ENCODE measurements around the gene CHIA. TPM values are rescaled to one million over a fixed set of nuclear protein-coding genes. Genes with fewer than 3 reads are reported as not detected.

Gene CHIA
- total RNA-seq, 4 donors from 2014 or later: not detected

DNA sequence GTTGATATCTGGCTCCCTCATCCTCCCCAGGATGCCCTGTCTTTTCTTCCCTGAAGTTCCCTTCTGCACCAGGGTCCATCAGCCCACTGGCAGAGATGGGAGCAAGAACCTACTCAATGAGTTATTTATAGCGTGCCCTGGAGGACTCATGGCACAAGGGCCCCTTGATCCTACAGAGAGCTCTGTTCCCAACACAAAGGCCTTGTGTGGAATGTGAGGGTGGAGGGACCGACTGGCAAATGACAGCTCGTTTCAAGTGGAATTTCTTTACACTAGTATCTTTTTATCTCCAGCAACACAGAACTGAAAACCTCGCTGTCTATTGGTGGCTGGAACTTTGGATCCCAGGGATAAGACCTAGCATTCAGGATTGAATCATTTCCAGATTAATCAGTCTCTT, 40.7 kb upstream of the CHIA start:
- TF ChIP-seq, protein P1, sequence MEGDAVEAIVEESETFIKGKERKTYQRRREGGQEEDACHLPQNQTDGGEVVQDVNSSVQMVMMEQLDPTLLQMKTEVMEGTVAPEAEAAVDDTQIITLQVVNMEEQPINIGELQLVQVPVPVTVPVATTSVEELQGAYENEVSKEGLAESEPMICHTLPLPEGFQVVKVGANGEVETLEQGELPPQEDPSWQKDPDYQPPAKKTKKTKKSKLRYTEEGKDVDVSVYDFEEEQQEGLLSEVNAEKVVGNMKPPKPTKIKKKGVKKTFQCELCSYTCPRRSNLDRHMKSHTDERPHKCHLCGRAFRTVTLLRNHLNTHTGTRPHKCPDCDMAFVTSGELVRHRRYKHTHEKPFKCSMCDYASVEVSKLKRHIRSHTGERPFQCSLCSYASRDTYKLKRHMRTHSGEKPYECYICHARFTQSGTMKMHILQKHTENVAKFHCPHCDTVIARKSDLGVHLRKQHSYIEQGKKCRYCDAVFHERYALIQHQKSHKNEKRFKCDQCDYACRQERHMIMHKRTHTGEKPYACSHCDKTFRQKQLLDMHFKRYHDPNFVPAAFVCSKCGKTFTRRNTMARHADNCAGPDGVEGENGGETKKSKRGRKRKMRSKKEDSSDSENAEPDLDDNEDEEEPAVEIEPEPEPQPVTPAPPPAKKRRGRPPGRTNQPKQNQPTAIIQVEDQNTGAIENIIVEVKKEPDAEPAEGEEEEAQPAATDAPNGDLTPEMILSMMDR (IDR thresholded peaks at IDR 0.05): no peak
- TF ChIP-seq POLR2A (IDR thresholded peaks at IDR 0.05): no peak
- Histone ChIP-seq H3K36me3 (no peaks in the 10 kb centered on the region), H3K4me1 (no peaks in the 10 kb centered on the region), H3K9me3 (no peaks in the 10 kb centered on the region), H3K27me3 (peaks cover 0 to 12% (median 0%) of the 10 kb centered on the region in 4 donors), H3K4me3 (no peak overlapping the region), H3K27ac (no peak overlapping the region)
- no peak for DNase-seq
- 65 to 69% methylated on average over 3 to 4 of the region's 4 CpGs for WGBS, 2 donors
- intact Hi-C loops (cut with DNase I): no loop called here

GRCh38 chr1:111251570-111251969, 39.1 kb upstream of the CHIA start:
- Histone ChIP-seq H3K4me1 (no peaks in the 10 kb centered on the region), H3K4me3 (no peak overlapping the region), H3K36me3 (no peaks in the 10 kb centered on the region), H3K9me3 (no peaks in the 10 kb centered on the region), H3K27me3 (peaks cover 0 to 16% (median 0%) of the 10 kb centered on the region in 4 donors), H3K27ac (no peak overlapping the region)
- no peak for TF ChIP-seq POLR2A (IDR thresholded peaks at IDR 0.05)
- TF ChIP-seq, protein P1 (IDR thresholded peaks at IDR 0.05): no peak
- WGBS, 2 donors: 76 to 79% methylated on average over 6 to 7 of the region's 8 CpGs
- DNase-seq: no peak
- intact Hi-C loops (cut with DNase I): no loop called here

DNA sequence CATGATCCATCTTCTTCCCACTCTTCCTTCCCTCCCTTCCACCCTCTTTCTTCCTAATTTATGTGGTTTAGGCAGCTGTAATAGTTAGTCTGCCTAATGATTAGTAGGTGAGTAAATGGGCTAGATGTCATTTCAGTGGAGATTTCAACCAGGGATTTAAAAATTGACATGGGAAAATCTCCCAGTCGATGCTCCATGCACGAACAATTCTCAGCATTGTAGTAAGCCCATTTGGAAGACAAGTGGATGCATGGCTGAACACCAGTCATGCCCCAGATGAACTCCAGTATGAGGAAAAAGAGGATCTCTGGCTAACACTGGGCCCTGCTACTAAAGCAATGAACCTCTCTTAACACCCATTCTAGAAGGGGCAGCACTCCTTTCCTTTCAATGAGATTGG, 37.9 kb upstream of the CHIA start:
- 85 to 86% methylated on average over 2 of the region's 2 CpGs for WGBS, 2 donors
- peaks cover 0 to 16% (median 0%) of the 10 kb centered on the region in 4 donors for H3K27me3 ChIP-seq
- no peak for DNase-seq
- no peaks in the 10 kb centered on the region for H3K9me3 ChIP-seq
- intact Hi-C loops (cut with DNase I): no loop called here
- H3K4me3 ChIP-seq: no peak overlapping the region
- H3K36me3 ChIP-seq: no peaks in the 10 kb centered on the region
- H3K4me1 ChIP-seq: no peaks in the 10 kb centered on the region
- TF ChIP-seq, protein P1 (IDR thresholded peaks at IDR 0.05): no peak
- no peak for TF ChIP-seq POLR2A (IDR thresholded peaks at IDR 0.05)
- H3K27ac ChIP-seq: no peak overlapping the region

DNA sequence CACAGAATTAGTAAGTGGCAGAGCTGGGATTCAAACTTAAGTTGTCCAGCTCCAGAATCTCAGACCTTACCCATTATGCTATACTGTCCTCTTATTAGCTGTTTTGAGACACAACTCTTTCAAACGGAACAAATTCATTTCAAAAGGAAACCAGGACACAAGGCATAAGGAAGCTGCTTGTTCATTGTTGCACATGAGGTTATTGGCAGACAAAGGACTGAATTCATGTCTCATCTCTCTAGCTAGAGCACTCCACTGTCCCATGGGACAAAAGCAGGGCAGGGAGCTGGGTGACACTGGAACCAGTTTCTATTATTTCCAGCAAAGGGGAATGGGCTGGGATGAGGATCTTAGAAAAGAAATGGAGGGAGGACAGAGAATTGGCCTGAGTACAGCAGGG, 36.8 kb upstream of the CHIA start:
- H3K9me3 ChIP-seq: no peaks in the 10 kb centered on the region
- intact Hi-C loops (cut with DNase I): no loop called here
- H3K4me1 ChIP-seq: no peaks in the 10 kb centered on the region
- WGBS, 2 donors: 62 to 67% methylated on average over 1 of the region's 1 CpG
- no peak overlapping the region for H3K27ac ChIP-seq
- H3K27me3 ChIP-seq: peaks cover 0 to 16% (median 0%) of the 10 kb centered on the region in 4 donors
- DNase-seq: no peak
- H3K4me3 ChIP-seq: no peak overlapping the region
- H3K36me3 ChIP-seq: no peaks in the 10 kb centered on the region
- TF ChIP-seq, protein P1 (IDR thresholded peaks at IDR 0.05): no peak
- no peak for TF ChIP-seq POLR2A (IDR thresholded peaks at IDR 0.05)

DNA sequence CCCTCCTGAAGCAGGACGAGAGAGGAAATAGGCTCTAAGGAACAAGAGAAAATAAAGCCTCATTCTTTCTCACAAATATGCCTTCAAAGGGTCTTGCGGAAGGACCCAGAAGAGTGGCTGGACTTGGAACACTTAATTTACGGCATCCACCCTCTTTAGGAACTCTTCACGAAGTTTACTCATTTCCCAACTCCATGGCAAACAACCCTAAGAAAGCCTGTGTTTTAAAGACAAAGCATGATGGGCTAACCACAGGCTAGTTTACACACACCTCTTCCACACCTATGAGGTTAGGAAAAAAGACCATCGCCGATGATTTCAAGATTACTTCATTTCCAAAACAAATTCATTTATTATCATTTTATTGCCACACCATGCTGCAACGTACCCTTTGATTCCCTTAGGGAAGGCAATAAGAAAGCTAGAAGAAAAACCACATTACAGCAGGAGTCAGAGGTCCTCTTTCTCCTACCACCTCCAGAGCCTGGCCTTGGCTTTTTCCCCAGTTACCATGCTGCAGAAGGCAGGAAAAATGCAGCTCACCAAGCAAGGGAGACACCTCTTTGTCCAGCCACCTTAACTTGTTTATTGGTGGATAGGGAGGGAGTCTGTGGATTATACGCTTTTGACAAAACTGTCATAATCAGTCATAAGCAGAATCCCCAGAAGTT, 33.5 kb upstream of the CHIA start:
- peaks cover 0 to 16% (median 0%) of the 10 kb centered on the region in 4 donors for H3K27me3 ChIP-seq
- intact Hi-C loops (cut with DNase I): no loop called here
- no peak for DNase-seq
- no peaks in the 10 kb centered on the region for H3K4me1 ChIP-seq
- H3K4me3 ChIP-seq: no peak overlapping the region
- H3K36me3 ChIP-seq: no peaks in the 10 kb centered on the region
- no peak overlapping the region for H3K27ac ChIP-seq
- 71 to 73% methylated on average over 8 of the region's 8 CpGs for WGBS, 2 donors
- TF ChIP-seq, protein P1 (IDR thresholded peaks at IDR 0.05): no peak
- no peak for TF ChIP-seq POLR2A (IDR thresholded peaks at IDR 0.05)
- no peaks in the 10 kb centered on the region for H3K9me3 ChIP-seq
